ENCODE results near the gene BACH2. TPM values are rescaled to one million over a fixed set of nuclear protein-coding genes. Genes with fewer than 3 reads are reported as not detected.

The BACH2 gene
- total RNA-seq, 1 donor from 2014 or later, result 3.9 TPM

GRCh38 chr6:90113389-90113788 is 183.3 kb downstream of the BACH2 start:
- Mint-ChIP-seq H3K27ac (no peak overlapping the region), H3K27me3 (ENCODE audit: insufficient read depth, low read depth) (no peaks in the 10 kb centered on the region), H3K36me3 (peaks cover 12% of the 10 kb centered on the region), H3K4me3 (no peak overlapping the region), H3K9me3 (peaks cover 49% of the 10 kb centered on the region), H3K4me1 (peaks cover 14% of the 10 kb centered on the region)
- DNase-seq (ENCODE audit: low spot score), result no peak
- no peak overlapping the region for H2AFZ ChIP-seq (replicated peaks)
- no peak overlapping the region for H3K27ac ChIP-seq
- no peaks in the 10 kb centered on the region for H3K79me2 ChIP-seq (ENCODE audit: low read depth)
- no peak overlapping the region for H3K9ac ChIP-seq
- H3K4me1 ChIP-seq, result peaks cover 1% of the 10 kb centered on the region
- H3K4me2 ChIP-seq, result no peak overlapping the region
- no peaks in the 10 kb centered on the region for H3K36me3 ChIP-seq
- H3K9me3 ChIP-seq (ENCODE audit: low read depth), result peaks cover 10% of the 10 kb centered on the region
- H3K4me3 ChIP-seq, result no peak overlapping the region
- H3F3A ChIP-seq (ENCODE audit: low read depth), result no peaks in the 10 kb centered on the region
- H3K27me3 ChIP-seq, result no peaks in the 10 kb centered on the region
- TF ChIP-seq EZH2 (IDR thresholded peaks at IDR 0.05), result no peak
- no peak for TF ChIP-seq EZH2phosphoT487 (IDR thresholded peaks at IDR 0.05)
- no peak for TF ChIP-seq CTCF (IDR thresholded peaks at IDR 0.05)
- no peaks in the 10 kb centered on the region for H4K20me1 ChIP-seq (ENCODE audit: low read depth)

- Histone ChIP-seq H3K4me1 (peaks cover 14% of the 10 kb centered on the region), H3K36me3 (no peaks in the 10 kb centered on the region), H4K20me1 (ENCODE audit: low read depth) (no peaks in the 10 kb centered on the region), H3K9me3 (ENCODE audit: low read depth) (peaks cover 10% of the 10 kb centered on the region), H3K4me3 (no peak overlapping the region), H2AFZ (replicated peaks) (no peak overlapping the region), H3K27ac (no peak overlapping the region), H3K27me3 (no peaks in the 10 kb centered on the region), H3K4me2 (no peak overlapping the region), H3K79me2 (ENCODE audit: low read depth) (no peaks in the 10 kb centered on the region), H3K9ac (no peak overlapping the region), H3F3A (ENCODE audit: low read depth) (no peaks in the 10 kb centered on the region)
- peaks cover 37% of the 10 kb centered on the region for H3K9me3 Mint-ChIP-seq
- DNase-seq (ENCODE audit: low spot score), result no peak
- H3K4me3 Mint-ChIP-seq, result no peak overlapping the region
- no peak for TF ChIP-seq EZH2 (IDR thresholded peaks at IDR 0.05)
- TF ChIP-seq EZH2phosphoT487 (IDR thresholded peaks at IDR 0.05), result no peak
- no peak for TF ChIP-seq CTCF (IDR thresholded peaks at IDR 0.05)
- H3K36me3 Mint-ChIP-seq, result peaks cover 11% of the 10 kb centered on the region
- no peaks in the 10 kb centered on the region for H3K27me3 Mint-ChIP-seq (ENCODE audit: insufficient read depth, low read depth)
- no peak overlapping the region for H3K27ac Mint-ChIP-seq
- H3K4me1 Mint-ChIP-seq, result peaks cover 14% of the 10 kb centered on the region
These were observed 185.3 kb downstream of the BACH2 start for GRCh38 chr6:90111387-90111786.

DNA sequence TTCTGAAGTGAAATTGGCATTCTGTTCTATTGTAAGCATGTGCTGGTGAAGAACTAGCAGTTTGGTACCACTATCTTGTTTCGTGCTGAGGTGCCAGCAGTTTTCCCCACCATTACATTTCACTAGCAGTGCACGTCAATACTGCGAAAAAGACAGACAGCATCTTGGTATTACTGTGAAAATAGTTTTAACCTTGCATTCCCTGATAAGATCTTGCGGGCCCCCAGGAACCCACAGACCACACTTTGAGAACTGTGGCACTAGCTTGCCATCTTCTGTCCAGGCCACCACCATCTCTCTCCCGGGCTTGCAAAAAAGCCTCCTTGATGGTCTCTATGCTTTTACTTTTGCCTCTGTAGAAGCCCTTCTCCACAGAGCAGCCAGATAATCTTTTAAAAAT is 185.7 kb downstream of the BACH2 start:
- H3K27me3 ChIP-seq, result no peaks in the 10 kb centered on the region
- no peaks in the 10 kb centered on the region for H4K20me1 ChIP-seq (ENCODE audit: low read depth)
- Mint-ChIP-seq H3K4me1 (peaks cover 14% of the 10 kb centered on the region), H3K27me3 (ENCODE audit: insufficient read depth, low read depth) (no peaks in the 10 kb centered on the region), H3K4me3 (no peak overlapping the region), H3K36me3 (peaks cover 7% of the 10 kb centered on the region), H3K27ac (no peak overlapping the region), H3K9me3 (peaks cover 33% of the 10 kb centered on the region)
- peaks cover 10% of the 10 kb centered on the region for H3K9me3 ChIP-seq (ENCODE audit: low read depth)
- no peak overlapping the region for H3K4me3 ChIP-seq
- TF ChIP-seq CTCF (IDR thresholded peaks at IDR 0.05), result no peak
- no peak for TF ChIP-seq EZH2 (IDR thresholded peaks at IDR 0.05)
- TF ChIP-seq EZH2phosphoT487 (IDR thresholded peaks at IDR 0.05), result no peak
- no peak for DNase-seq (ENCODE audit: low spot score)
- peaks cover 14% of the 10 kb centered on the region for H3K4me1 ChIP-seq
- no peak overlapping the region for H3K9ac ChIP-seq
- no peaks in the 10 kb centered on the region for H3F3A ChIP-seq (ENCODE audit: low read depth)
- H2AFZ ChIP-seq (replicated peaks), result no peak overlapping the region
- H3K4me2 ChIP-seq, result no peak overlapping the region
- H3K79me2 ChIP-seq (ENCODE audit: low read depth), result no peaks in the 10 kb centered on the region
- H3K27ac ChIP-seq, result no peak overlapping the region
- no peaks in the 10 kb centered on the region for H3K36me3 ChIP-seq

Data from neural progenitor cell (in vitro differentiated cells).